HEK293T (cell line): ENCODE results near the gene TLK2.

Experiments
- CTCF ChIA-PET: fragments of 350-600 bp; formaldehyde crosslinking; extraction: SDS; loops from one replicate; lab custom pipeline; 2021; ENCODE audit warnings: antibody characterized with exemption, inconsistent platforms; lab: Yijun Ruan, JAX
- POLR2A ChIA-PET: fragments of 350-600 bp; formaldehyde crosslinking; extraction: SDS; loops from one replicate; lab custom pipeline; 2020; ENCODE audit warnings: antibody characterized with exemption, inconsistent platforms; lab: Yijun Ruan, JAX
- DNase-seq: peaks from one replicate; pipeline ENCODE4 v3.0.0; 2012; ENCODE audit warnings: mixed read lengths; ENCODE audit errors: extremely low spot score
- ARNT ChIP-seq: fragments of 450-650 bp; IDR thresholded peaks from 2 replicates; pipeline ENCODE4 v1.6.1; 2017; ENCODE audit warnings: mild to moderate bottlenecking
- BHLHE40 ChIP-seq: fragments of 450-650 bp; IDR thresholded peaks from 2 replicates; pipeline ENCODE4 v1.6.1; 2016; ENCODE audit warnings: mild to moderate bottlenecking, moderate library complexity, borderline replicate concordance
- CTBP1 ChIP-seq: fragments of 450-650 bp; IDR thresholded peaks from 2 replicates; pipeline ENCODE4 v1.6.1; 2016; ENCODE audit warnings: borderline replicate concordance
- ELF4 ChIP-seq: fragments of 450-650 bp; IDR thresholded peaks from 2 replicates; pipeline ENCODE4 v1.6.1; 2017; ENCODE audit warnings: antibody characterized with exemption
- FOXA1 ChIP-seq: fragments of 450-650 bp; IDR thresholded peaks from 2 replicates; pipeline ENCODE4 v1.6.1; 2016; ENCODE audit warnings: mild to moderate bottlenecking
- FOXK2 ChIP-seq: fragments of 450-650 bp; IDR thresholded peaks from 2 replicates; pipeline ENCODE4 v1.6.1; 2016; ENCODE audit warnings: mild to moderate bottlenecking
- FOXM1 ChIP-seq: fragments of 450-650 bp; IDR thresholded peaks from 2 replicates; pipeline ENCODE4 v1.6.1; 2017; ENCODE audit warnings: mild to moderate bottlenecking, borderline replicate concordance
- HDGF ChIP-seq: fragments of 450-650 bp; IDR thresholded peaks from 2 replicates; pipeline ENCODE4 v1.6.1; 2017; ENCODE audit warnings: antibody characterized with exemption, borderline replicate concordance
- L3MBTL2 ChIP-seq: fragments of 450-650 bp; conservative IDR thresholded peaks from 2 replicates; pipeline ENCODE4 v1.6.1; 2016; ENCODE audit warnings: mild to moderate bottlenecking
- LEF1 ChIP-seq: fragments of 450-650 bp; IDR thresholded peaks from 2 replicates; pipeline ENCODE4 v1.6.1; 2017; ENCODE audit warnings: mild to moderate bottlenecking, borderline replicate concordance
- NFRKB ChIP-seq: fragments of 450-650 bp; IDR thresholded peaks from 2 replicates; pipeline ENCODE4 v1.6.1; 2016; ENCODE audit warnings: mild to moderate bottlenecking, moderate library complexity
- PKNOX1 ChIP-seq: fragments of 450-650 bp; IDR thresholded peaks from 2 replicates; pipeline ENCODE4 v1.6.1; 2016
- SP1 ChIP-seq: fragments of 450-650 bp; IDR thresholded peaks from 2 replicates; pipeline ENCODE4 v1.6.1; 2017
- SUZ12 ChIP-seq: fragments of 450-650 bp; IDR thresholded peaks from 2 replicates; pipeline ENCODE4 v1.6.1; 2016; ENCODE audit warnings: mild to moderate bottlenecking
- TARDBP ChIP-seq: fragments of 450-650 bp; IDR thresholded peaks from 2 replicates; pipeline ENCODE4 v1.6.1; 2016
- ZNF384 ChIP-seq: fragments of 450-650 bp; IDR thresholded peaks from 2 replicates; pipeline ENCODE4 v1.6.1; 2016

The TLK2 gene

GRCh38 chr17:62652251-62653001 lies 173.8 kb downstream of the TLK2 start:
- peak; percentile 43 for DNase-seq
- TF ChIP-seq PKNOX1 (no peak), FOXA1 (no peak), LEF1 (no peak), L3MBTL2 (peak; percentile 85)
- CTCF ChIA-PET: no interaction called here
- POLR2A ChIA-PET: no interaction called here

DNA sequence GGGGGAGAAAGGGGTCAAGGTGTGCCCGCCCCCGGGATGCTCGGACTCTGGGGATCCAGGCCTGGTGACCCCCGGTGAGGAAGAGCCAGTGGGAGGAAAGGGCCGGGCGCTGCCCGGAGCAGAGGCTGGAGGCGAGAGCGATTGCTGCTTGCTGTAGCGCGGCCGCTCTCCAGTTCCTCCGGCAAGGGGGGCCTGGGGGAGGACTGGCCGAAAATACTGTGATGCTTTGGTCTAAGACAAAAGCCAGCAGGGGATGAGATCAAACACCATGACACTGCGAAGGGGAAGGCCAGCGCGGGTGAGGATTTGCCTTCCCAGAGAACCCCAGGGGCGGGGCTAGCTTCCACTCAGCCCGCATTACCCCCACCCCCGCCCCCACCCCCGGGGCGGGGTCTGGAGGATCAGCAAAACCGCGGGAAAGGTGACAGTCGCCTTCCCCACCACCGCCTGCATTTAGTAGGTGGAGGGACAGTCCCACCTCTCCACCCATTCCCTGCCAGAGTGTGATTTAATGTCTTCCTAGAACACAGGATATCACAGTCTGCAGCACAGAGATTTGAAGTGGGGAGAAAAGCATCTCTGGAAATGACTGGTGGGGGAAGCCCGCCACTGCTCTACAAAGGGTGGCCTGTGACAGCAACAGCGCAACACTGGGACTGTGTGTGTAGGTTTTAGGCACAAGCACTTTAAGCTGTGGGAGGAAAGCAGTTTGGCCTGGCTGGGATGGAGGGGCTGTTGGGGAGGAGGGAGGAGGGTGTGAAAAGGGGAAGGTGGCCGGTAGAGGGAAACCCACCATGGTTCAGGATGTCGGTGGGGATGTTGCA lies 174.6 kb downstream of the TLK2 start:
- TF ChIP-seq PKNOX1: no peak
- TF ChIP-seq L3MBTL2: peak; percentile 53
- no peak for TF ChIP-seq LEF1
- TF ChIP-seq FOXK2: no peak
- TF ChIP-seq SP1: no peak
- peak; percentile 70 for DNase-seq
- POLR2A ChIA-PET: interaction anchor here (0.6 to 1.3 kb wide), 2 partner anchors 12 to 20 kb away, joined by 3 read pairs; no protein-coding TSS in a partner anchor
- CTCF ChIA-PET: no interaction called here

DNA sequence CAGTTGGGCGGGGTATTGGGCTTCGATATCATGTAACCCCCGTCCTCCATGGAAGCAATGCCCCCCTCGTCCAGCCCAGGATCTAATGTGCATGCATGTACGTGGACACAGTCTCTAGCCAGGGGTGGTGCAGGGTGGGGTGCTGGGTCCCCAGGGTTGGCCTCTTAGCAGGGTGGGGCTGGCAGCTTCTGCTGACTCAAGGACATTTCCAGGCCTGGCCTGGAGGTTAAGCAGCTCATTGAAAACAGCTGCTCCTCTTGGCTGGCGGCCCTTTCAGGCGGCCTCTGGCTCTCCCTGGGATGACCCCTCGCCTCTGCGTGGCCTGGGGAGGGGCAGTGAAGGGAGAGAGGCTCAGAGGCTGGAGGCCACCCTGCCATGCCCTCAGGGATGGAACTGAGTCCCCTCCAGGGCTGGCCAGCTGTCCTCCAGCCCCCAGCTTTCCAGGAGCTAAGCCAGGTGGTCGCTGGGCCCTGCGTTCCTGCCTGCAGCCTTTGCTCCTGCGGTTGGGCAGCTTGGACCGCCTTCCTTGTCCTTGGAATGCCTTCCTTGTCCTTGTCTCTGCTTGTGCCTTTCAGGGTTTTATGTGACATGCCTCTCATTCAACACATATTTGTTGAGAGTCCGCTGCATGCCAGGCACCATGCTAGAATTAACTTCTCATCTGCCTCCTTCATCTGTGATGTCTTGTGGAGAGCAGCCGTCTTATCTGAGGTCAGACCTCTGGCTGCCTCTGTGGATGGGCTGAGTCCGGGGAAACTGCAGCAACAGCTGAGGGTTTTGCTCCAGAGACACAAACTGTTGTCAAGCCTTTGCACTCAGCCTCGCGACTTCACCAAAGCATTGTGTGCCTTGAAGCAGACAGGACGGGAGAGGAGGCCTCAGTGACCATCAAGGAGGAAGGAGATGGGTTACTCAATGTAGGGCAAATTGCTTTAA lies 175.5 kb downstream of the TLK2 start:
- no peak for DNase-seq
- POLR2A ChIA-PET: interaction anchor here (0.6 to 1.3 kb wide), 2 partner anchors 11 to 19 kb away, joined by 3 read pairs; no protein-coding TSS in a partner anchor
- TF ChIP-seq ARNT: no peak
- no peak for TF ChIP-seq ZNF384
- no peak for TF ChIP-seq CTBP1
- TF ChIP-seq LEF1: no peak
- no peak for TF ChIP-seq TARDBP
- no peak for TF ChIP-seq SP1
- no peak for TF ChIP-seq PKNOX1
- TF ChIP-seq FOXK2: no peak
- no peak for TF ChIP-seq SUZ12
- no peak for TF ChIP-seq L3MBTL2
- no peak for TF ChIP-seq BHLHE40
- CTCF ChIA-PET: no interaction called here

- ChIA-PET POLR2A (no interaction called here), CTCF (no interaction called here)
- no peak for DNase-seq
- TF ChIP-seq ELF4: no peak
- no peak for TF ChIP-seq HDGF
- TF ChIP-seq FOXM1: no peak
- no peak for TF ChIP-seq NFRKB
- TF ChIP-seq SP1: no peak
- no peak for TF ChIP-seq FOXK2
- TF ChIP-seq PKNOX1: no peak
- no peak for TF ChIP-seq SUZ12
- TF ChIP-seq ZNF384: no peak
- no peak for TF ChIP-seq TARDBP
- no peak for TF ChIP-seq L3MBTL2
- TF ChIP-seq LEF1: no peak
- TF ChIP-seq CTBP1: no peak
Measured at GRCh38 chr17:62655656-62656055, 177.0 kb downstream of the TLK2 start.

- ChIA-PET CTCF (no interaction called here), POLR2A (no interaction called here)
- TF ChIP-seq FOXK2: no peak
- TF ChIP-seq SUZ12: no peak
- TF ChIP-seq FOXA1: no peak
- no peak for TF ChIP-seq TARDBP
- TF ChIP-seq FOXM1: no peak
- TF ChIP-seq LEF1: no peak
- TF ChIP-seq NFRKB: no peak
- TF ChIP-seq CTBP1: no peak
- no peak for TF ChIP-seq HDGF
- no peak for TF ChIP-seq SP1
- no peak for TF ChIP-seq PKNOX1
- no peak for TF ChIP-seq ELF4
- TF ChIP-seq BHLHE40: no peak
- TF ChIP-seq ZNF384: no peak
- TF ChIP-seq L3MBTL2: no peak
- no peak for TF ChIP-seq ARNT
- no peak for DNase-seq
Measured at GRCh38 chr17:62656446-62656845, 177.8 kb downstream of the TLK2 start.
